ENCODE results near the gene RAVER2.

GRCh38 chr1:64847666-64848065 lies 102.8 kb downstream of the RAVER2 start:
- no peak for TF ChIP-seq EZH2 (IDR thresholded peaks at IDR 0.05; ENCODE audit: borderline replicate concordance, low read length)
- TF ChIP-seq, protein P1, sequence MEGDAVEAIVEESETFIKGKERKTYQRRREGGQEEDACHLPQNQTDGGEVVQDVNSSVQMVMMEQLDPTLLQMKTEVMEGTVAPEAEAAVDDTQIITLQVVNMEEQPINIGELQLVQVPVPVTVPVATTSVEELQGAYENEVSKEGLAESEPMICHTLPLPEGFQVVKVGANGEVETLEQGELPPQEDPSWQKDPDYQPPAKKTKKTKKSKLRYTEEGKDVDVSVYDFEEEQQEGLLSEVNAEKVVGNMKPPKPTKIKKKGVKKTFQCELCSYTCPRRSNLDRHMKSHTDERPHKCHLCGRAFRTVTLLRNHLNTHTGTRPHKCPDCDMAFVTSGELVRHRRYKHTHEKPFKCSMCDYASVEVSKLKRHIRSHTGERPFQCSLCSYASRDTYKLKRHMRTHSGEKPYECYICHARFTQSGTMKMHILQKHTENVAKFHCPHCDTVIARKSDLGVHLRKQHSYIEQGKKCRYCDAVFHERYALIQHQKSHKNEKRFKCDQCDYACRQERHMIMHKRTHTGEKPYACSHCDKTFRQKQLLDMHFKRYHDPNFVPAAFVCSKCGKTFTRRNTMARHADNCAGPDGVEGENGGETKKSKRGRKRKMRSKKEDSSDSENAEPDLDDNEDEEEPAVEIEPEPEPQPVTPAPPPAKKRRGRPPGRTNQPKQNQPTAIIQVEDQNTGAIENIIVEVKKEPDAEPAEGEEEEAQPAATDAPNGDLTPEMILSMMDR (conservative IDR thresholded peaks at IDR 0.05 in 1 of 2, IDR thresholded peaks at IDR 0.05 in 1 of 2; ENCODE audit: extremely low read depth in 1 of 2, insufficient read depth in 1 of 2, low read depth in 1 of 2, low read length in 2 of 2) = no peak
